GM21576 (cell line): Measurements from ENCODE around the gene WDR5.
"Not testable (repeated sequence)": the region's sequence is repeated elsewhere in the genome, so short reads cannot be mapped to it uniquely, and the experiment has no call there.

ENCODE experiments used
- ATAC-seq: cut with Tn5 transposase; IDR thresholded peaks from one replicate; pipeline ENCODE4 v1.9.1; 2021; ENCODE audit warnings: mild to moderate bottlenecking, moderate library complexity; ENCODE audit not compliant: unreplicated experiment

Gene WDR5

DNA sequence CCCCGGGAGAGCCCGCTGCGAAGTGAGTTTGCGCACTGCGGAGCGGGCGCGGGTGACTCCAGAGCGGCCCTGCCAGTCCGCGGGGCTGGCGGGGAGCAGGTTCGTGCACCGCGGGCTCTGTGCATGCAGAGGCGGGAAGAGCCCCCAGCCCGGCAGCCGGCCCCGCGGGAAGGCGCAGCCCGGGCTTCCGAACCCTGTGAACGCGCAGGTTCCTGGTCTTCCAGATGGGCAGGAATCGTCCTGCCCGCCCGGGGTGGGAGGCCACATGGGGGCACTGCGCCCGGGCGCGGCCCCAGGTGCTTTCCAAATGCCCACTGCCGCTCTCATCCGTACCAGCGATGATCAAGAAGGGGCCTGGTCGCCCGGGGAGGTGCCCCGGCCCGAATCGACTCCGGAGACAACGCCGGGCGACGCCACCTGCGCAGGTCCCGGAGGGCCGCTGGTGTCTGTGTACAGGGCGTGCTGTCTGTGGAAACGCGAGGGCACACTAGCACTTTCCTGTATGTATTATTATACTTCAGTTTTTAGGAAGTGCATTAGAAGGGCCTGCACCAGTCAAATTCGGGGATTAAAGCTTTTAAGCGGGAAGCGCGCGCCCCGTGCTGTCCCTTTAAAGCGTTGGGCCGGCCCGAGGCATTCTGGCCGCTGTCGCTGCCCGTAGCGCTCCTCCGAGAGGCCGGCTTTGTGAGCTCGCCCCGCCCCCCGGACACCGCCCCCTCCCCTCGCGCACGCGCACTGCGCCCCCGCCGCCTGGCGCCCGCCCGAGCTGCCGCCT, at the start of gene WDR5:
TSS of gene WDR5 (plus strand) at position 740 of the 775 bp plus-strand sequence. CDS start 3,796 bp downstream, outside the sequence.
- peak; percentile 53 for ATAC-seq

DNA sequence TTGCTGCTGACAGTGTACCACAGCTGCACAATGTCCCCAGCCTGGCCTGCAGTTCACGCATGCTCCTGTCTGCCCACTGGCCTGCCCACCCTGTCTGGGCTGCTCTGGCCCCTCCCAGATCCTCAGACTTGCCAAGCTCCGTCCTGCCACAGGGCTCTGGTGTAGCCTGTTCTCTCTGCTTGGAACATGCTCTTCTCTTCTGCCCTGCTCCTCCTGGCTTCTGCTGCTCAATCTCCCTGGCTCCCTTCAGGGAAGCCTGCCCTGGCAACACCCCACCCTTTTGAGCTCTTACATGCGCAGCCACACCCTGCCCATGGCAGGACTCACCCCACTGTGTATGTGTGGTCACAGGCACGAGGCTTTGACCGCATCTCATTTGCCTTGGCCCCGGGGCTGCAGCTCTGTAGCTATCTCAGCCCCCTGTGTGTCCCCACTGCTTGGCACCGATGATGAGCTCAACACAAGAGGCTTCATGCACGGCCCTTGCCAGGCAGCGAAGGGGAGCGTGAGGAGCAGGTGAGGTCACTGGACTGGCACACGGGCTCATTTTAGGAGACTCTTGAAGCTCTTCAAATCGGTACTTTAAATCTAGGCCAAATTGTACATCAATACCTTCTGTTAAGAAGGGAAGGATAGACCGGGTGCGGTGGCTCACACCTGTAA, 47.7 kb upstream of the WDR5 start:
- no peak for ATAC-seq

DNA sequence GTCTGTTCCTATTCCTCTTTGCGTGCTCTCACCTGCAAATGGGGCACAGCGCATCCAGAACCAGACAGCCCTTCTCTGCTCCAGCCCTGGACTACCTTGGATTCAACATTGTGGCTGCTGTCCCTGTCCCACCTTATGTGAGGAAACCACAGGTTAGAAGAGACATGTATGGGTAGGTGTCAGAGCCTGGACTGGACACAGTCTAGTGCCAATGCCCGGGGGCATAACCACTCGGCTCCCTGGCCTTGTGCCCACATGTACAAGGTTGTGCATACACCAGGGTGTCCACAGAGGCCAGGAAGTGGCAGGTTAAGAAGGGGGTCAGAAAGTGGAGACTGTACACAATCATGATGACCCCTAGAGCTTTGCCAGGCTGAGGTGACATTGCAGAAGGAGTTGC, 45.9 kb upstream of the WDR5 start:
- ATAC-seq, result no peak

DNA sequence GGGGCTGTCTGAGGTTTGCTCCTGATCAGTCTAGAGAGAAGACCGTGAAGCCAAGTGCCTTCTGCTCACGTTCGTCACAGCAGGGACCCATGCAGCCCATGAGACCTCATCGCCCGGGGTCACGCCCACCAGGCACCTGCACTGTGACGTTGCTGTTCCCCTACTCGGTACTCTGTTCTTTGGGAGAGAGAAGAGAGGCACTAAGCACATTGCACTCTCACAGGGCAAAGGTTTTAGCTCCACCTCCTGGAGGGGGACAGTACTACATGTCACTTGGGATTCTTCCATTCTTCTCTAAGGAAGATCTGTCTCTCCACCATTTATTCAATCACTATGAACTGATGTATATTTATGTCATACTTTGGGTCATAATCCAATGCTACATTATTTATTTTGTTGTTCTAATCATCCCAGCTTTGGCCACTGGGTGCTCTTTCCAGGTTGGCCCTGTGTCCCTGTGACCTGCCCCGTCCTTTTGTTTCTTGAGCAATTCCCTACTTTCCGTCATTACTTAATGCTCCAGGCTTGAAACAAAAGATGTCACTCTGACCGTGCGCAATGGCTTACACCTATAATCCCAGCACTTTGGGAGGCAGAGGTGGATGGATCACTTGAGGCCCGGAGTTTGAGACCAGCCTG, 36.6 kb upstream of the WDR5 start:
- no peak for ATAC-seq

DNA sequence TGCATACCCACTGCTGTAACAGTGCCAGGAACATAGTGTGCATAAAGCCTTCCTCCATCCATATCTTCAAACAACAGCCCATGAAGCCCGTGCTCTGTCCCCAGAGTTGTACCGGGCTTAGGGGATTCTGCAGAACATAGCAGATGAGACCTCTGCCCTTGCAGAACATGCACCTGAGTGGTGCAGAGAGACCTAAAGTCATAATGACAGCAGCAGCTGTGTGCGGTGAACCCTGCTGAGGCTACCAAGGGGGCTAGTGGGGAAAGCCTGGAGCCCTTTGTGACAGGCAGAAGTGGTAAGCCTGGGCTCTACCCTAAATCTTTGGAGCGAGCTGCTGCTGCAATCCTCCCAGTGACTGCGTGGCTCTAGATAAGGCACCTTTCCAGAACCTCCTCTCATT, 35.8 kb upstream of the WDR5 start:
- no peak for ATAC-seq

DNA sequence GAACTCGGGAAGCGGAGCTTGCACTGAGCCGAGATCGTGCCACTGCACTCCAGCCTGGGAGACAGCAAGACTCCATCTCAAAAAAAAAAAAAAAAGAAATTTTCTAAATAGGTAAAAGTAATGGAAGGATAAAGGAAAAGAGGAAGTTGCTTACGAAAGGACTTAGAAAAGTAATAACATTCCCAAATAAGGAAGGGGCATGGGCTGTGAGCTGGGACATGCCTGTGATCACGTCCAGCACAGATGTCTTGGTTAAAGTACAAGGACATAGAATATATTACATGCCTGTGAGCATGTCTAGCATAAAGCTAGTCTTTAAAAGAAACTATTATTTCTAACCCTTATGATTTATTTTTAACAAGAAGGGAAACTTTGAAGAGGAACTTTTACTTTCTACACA, 34.7 kb upstream of the WDR5 start:
- not testable (repeated sequence) for ATAC-seq

DNA sequence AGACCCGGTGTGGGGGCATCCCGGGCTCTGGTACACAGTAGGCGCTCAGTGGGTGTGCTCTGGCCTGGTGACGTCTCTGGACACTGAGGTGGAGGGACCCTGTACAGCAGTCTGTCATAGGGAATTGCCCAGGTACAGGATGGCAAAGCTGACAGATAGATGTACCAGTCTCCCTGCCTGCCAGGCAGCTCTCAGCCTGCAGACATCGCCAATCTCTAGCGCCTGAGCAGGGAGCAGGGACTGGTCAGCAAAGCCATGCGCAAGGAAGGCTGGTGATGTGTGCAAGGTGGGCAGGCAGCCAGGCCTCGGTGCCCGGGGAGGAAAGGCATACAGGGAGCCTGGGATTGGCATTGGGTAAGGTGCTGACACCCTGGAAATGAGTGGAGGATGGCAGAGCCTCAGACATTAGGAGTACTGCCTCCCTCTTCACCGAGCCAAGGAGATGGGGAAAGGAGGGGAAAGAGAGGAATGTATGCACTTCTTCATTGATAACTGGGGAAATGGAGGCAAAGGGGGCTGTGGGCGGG, 34.2 kb upstream of the WDR5 start:
- ATAC-seq, result no peak

DNA sequence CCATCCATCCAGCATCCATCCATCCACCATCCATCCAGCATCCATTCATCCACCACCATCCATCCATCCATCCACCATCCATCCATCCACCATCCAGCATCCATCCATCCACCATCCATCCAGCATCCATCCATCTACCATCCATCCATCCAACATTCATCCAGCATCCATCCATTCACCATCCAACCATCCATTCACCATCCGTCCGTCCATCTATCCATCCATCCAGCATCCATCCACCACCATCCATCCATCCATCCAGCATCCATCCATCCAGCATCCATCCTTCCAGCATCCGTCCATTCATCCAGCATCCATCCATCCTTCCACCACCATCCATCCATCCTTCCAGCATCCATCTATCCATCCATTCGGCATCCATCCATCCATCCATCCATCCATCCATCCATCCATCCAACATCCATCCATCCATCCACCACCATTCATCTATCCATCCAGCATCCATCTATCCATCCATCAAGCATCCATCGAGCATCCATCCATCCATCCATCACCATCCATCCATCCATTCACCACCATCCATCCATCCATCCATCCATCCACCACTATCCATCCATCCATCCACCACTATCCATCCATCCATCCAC, 32.4 kb upstream of the WDR5 start:
- ATAC-seq, result no peak

DNA sequence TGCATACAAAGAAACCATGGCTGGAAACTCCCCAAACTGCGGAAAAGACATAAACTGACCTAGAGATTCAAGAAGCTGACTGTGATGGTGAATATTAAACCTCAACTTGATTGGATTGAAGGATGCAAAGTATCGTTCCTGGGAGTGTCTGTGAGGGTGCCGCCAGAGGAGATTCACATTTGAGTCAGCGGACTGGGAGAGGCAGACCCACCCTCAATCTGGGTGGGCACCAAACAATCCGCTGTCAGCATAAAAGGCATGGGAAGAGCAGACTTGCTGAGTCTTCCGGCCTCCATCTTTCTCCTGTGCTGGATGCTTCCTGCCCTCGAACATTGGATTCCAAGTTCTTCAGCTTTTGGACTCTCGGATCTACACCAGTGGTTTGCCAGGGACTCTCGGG, 24.8 kb upstream of the WDR5 start:
- ATAC-seq, result no peak

DNA sequence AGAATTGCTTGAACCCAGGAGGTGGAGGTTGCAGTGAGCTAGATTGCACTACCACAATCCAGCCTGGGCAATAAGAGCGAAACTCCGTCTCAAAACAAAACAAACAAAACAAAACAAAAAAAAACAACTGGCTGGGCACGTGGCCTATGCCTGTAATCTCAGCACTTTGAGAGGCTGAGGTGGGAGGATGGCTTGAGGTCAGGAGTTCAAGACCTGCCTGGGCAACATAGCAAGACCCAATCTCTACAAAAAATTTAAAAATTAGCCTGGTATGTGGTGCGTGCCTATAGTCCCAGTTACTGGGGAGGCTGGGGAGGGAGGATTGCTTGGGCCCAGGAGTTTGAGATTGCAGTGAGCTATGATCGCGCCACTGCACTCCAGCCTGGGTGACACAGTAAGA, 23.3 kb upstream of the WDR5 start:
- ATAC-seq, result no peak

DNA sequence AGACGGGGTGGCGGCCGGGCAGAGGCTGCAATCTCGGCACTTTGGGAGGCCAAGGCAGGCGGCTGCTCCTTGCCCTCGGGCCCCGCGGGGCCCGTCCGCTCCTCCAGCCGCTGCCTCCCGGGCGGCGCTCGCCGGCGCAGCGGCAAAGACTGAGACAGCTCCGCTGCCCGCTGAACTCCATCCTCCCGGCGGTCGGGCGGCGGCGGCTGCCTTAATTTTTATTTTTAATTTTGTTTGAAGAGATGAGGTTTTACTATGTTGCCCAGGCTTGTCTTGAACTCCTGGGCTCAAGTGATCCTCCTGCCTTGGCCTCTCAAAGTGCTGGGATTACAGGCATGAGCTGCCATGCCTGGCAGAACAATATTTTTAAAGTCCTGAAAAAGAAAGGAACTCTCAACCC, 16.9 kb upstream of the WDR5 start:
- not testable (repeated sequence) for ATAC-seq

DNA sequence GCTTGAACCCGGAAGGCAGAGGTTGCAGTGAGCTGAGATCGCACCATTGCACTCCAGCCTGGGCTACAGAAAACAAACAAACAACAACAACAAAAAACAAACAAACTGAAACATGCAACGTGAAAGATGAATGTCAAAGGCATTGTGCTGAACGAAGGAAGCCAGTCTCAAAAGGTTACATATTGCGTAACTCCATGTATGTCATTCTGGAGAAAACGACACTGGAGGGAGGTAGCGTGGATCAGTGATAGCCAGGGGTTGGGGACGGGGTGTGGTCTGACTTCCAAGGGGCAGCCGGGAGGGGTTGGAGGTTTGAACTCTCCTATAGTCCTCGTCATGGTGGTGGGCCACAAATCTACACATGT, 12.1 kb upstream of the WDR5 start:
- ATAC-seq, result no peak

DNA sequence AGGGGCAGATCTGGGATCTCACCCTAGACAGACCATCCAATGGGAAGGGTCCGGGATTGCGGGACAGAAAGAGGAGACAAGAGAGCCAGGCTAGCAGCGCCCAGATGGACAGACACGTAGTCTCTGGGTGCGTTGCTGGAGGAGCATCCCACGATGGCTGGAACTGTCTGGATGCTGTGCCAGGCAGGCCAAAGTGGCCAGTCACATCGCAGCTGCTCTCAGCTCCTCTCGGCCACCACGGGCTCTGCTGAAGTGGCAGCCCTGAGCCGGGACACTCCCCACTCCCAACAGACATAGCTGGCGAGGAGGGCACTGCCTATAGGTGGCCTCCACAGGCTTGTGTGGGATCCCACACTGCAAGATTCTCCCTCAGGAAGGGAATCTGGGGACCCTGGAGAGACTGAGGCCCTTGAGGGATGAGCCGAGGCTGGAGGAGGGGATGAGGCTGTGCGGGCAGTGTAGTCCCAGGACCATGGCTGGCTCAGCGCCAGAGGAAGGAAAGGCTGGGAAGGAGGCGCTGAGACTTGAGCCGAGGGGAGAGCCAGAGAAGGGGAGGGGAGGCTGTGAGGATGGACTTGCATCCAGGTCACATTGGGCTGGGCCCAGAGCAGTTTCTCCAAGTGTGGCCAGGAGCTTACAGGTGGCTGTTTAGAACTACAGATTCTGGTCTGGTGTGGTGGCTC, 10.3 kb upstream of the WDR5 start:
- no peak for ATAC-seq

DNA sequence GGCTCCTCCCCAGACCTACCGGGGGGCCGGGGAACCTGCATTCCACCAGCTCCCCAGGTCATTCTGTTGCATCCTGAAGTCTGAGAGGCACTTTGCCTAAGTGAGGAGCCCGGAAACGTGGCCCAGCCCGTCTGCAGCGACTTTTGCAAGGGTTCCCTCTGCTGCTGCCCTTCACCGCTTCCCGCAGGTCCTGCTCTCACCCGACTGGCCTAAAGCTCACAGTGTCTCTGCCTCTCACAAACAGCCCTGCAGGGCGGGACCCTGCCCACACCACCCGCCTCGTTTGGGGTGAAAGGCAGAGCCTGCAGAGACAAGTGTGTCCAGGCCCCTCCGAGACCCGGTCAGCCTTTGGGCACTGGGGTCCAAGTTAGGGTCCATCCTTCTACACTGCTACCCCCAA, 9.5 kb upstream of the WDR5 start:
- no peak for ATAC-seq

DNA sequence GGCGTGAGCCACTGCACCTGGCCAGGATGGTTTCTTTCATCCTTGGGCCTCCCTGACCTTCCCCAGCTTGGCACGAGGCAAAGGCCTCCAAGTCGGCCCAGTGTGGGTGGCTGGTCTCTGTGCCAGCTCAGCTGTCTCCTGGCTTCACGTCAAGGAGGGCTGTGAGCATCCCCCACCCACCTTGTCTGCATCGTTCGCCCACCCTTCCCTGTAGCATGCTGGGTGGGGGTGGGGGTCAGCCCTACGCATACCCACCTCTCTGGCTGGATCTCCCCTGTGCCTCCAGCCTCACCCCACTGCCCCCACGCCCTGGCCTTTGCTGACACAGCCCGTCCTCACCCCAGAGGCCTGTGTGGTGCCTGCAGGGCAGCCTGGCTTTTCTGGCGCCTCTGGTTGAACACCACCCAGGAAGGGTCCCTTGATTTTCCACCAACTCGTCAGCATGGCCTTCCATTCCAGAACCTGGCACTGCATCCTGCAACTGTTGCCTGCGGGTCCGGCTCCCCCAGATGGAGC, 8.8 kb upstream of the WDR5 start:
- no peak for ATAC-seq

DNA sequence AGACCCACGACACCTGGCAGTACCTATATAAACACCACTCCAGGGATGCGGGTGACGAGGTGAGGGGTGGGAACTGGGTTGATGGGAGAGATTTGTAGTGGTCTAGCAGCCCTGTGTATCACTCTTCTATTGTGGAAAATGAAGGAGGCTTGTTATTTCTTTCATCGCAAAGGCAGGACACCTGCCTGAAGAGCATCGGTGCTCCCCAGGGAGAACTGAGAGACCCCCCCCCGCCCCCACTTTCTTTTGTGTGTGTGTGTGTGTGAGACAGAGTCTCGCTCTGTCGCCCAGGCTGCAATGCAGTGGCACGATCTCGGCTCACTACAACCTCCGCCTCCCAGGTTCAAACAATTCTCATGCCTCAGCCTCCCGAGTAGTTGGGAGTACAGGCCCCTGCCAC, 8.3 kb upstream of the WDR5 start:
- no peak for ATAC-seq

DNA sequence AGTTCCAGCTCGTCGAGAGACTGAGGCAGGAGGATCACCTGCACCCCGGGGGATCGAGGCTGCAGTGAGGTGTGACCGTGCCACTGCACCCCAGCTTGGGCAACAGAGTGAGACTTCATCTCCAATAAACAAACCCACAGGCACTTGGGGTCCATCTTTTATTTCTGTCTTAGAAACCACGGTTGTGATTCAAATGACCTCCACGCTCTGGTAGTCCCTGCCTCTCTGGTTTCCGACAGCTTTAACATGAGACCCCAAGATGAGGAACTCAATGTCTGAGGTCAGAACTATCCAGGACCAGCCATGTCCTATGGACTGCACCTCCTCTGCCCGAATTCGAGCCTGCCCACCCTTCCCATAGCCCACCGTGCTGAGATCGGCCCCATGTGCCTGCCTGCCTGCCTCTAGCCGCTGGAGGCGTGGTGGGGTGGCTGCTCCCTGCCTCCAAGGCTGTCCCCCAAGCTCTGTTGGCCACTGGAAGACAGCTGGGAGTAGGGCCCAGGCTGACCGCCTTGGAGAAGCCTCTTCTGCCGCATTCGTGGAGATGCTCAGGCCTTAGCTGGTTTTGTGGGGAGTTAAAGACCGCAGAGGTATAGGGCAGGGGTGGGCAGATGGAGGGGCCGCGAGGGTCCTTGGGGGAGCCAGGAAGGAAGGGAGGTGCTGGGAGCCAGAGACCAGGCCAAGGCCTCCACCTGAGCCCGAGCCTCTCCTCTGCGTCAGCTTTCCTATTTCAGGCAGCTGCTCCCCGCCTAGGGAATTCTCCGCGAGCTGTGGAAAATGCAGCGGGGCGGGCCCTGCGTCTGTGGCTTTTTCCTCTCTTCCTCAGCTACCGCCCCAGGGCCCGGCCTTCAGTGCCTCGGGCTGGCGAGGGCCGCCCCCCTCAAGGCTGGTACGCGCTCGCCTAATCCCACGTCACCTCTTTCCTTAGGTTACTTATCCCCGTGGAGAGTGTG, 6.9 kb upstream of the WDR5 start:
- ATAC-seq, result no peak

DNA sequence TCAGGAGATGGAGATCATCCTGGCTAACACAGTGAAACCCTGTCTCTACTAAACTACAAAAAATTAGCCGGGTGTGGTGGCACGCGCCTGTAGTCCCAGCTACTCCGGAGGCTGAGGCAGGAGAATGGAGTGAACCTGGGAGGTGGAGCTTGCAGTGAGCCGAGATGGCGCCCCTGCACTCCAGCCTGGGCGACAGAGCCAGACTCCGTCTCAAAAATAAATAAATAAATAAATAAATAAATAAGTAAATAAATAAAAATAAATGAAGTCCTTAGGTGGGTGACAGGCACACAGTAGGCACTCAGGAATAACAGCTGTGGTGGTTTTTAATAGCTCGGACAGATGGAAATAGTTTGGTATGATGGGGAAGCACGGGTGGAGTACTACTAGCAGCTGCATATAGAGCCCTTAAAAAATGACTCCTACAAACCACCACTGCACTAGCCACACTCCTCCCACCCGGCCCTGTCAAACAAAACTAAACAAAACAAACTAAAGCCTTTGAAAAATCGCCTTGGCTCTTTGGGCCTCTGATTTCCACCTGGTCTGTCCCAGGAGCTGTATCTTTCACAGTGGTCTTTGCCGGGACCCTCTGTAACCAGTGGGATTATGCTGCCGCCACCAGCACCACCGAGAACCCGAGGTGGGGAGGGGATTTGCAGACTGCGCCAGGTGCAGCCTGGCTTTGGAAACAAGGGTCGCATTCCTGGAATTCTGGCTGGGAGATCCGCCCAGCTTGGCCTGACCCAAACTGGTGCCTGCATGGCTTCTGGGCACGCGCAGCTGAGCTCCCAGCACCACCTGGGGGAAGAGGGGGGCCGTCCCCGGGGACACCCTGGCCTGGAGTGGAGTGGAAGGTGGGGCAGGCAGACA, 5.1 kb upstream of the WDR5 start:
- no peak for ATAC-seq
